ENCODE results near the gene EVL.

GRCh38 chr14:100042286-100042685, 22.9 kb upstream of the EVL start:
- TF ChIP-seq, protein P1, sequence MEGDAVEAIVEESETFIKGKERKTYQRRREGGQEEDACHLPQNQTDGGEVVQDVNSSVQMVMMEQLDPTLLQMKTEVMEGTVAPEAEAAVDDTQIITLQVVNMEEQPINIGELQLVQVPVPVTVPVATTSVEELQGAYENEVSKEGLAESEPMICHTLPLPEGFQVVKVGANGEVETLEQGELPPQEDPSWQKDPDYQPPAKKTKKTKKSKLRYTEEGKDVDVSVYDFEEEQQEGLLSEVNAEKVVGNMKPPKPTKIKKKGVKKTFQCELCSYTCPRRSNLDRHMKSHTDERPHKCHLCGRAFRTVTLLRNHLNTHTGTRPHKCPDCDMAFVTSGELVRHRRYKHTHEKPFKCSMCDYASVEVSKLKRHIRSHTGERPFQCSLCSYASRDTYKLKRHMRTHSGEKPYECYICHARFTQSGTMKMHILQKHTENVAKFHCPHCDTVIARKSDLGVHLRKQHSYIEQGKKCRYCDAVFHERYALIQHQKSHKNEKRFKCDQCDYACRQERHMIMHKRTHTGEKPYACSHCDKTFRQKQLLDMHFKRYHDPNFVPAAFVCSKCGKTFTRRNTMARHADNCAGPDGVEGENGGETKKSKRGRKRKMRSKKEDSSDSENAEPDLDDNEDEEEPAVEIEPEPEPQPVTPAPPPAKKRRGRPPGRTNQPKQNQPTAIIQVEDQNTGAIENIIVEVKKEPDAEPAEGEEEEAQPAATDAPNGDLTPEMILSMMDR (IDR thresholded peaks at IDR 0.05; ENCODE audit: insufficient read depth, low read length), result no peak
- no peak for TF ChIP-seq POLR2AphosphoS5 (IDR thresholded peaks at IDR 0.05; ENCODE audit: low read depth)

All from HL-60 (cell line).